GM21825 (cell line): ENCODE measurements around the gene ZNF195.
"Not testable (repeated sequence)": the region's sequence is repeated elsewhere in the genome, so short reads cannot be mapped to it uniquely, and the experiment has no call there.

Source experiments
- ATAC-seq: cut with Tn5 transposase; IDR thresholded peaks from one replicate; pipeline ENCODE4 v1.9.1; 2021; ENCODE audit warnings: mild to moderate bottlenecking, moderate library complexity; ENCODE audit not compliant: unreplicated experiment

Gene ZNF195

DNA sequence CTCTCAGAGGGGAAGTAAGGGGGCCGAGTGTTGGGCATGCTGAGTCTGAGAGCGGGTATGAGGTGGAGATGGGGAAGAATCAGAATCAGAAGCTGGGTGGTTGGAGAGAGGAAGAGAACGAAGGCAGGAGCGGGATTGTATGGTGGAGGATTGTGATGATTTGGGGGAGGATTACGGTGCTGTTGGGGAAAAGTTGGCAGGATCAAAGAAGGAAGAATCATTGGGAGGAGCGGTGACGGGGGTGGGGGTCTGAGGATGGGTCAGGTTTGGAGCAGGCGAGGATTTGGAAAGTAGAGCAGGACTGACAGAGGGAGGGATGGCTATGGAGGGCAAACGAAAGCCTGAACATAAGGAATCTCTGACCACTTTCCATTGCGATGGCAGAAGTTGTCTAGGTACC, 22.1 kb downstream of the ZNF195 start:
- ATAC-seq = no peak

DNA sequence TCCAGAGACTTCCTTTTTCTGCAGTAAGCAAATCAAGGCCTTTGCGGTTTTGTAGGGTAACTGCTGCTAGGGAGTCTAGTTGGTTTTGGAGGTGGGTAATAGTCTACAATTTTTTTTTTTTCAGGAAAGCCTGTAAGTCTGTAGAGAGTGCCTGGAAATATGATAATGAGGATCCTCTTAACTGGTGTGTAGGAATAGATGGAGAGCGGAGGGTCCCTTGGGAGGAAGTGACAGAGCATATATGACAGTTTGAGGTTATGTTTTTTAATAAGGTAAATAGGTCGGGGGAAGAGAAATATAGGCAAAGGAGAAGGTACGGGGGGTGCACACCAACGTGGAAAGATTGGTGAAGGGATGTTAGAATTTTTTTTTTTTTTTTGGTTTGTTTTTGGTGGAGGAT, 25.9 kb downstream of the ZNF195 start:
- ATAC-seq = no peak

DNA sequence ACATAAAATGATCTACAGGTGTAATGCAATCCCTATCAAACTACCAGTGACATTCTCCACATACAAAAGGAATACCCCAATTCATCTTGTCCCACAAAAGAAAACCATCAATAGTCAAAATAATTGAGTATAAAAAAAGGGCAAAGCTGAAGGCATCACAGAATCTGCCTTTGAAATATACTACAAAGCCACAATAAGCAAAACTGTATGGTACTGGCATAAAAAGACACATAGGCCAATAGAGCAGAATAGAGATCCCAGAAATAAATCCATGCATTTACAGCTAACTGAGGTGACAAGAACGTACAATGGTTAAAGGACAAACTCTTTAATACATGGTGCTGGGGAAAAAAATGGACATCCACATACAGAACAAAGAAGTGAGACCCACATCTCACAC, 31.8 kb downstream of the ZNF195 start:
- no peak for ATAC-seq

DNA sequence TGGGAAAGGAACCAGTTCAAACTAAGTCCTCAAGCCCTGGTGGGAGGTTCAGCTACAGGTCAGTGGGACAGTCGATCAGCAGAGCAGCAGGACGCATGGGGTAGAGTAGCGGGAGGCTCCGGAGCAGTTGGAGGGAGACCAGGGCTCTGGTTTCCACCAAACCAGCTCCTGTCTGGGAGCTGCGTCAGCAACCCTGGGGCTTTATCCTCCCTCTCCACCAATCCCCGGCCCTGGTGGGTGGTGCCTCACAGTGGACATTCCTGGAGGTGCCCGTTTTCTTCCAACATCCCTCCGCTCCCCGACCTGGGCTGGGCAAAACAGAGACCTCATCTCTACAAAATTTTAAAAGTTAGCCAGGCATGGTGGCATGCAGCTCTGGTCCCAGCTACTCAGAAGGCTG, 32.4 kb downstream of the ZNF195 start:
- ATAC-seq = no peak

DNA sequence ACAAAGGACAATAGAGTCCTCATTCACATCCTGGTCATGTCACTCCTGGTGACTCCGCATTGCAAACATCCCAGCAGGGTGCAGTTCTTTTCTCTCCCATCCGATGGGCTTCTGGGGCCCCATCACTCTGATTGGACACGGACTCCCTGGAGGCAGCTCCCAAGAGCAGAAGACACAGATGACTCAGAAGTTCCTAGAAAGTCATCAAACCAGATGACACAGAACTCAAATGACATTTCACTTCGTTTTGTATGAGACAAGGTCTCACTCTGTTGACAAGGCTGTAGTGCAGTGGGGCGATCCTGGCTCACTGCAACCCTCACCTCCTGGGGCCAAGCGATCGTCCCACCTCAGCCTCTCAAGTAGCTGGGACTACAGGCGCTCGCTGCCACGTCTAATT, 33.2 kb downstream of the ZNF195 start:
- ATAC-seq = no peak

DNA sequence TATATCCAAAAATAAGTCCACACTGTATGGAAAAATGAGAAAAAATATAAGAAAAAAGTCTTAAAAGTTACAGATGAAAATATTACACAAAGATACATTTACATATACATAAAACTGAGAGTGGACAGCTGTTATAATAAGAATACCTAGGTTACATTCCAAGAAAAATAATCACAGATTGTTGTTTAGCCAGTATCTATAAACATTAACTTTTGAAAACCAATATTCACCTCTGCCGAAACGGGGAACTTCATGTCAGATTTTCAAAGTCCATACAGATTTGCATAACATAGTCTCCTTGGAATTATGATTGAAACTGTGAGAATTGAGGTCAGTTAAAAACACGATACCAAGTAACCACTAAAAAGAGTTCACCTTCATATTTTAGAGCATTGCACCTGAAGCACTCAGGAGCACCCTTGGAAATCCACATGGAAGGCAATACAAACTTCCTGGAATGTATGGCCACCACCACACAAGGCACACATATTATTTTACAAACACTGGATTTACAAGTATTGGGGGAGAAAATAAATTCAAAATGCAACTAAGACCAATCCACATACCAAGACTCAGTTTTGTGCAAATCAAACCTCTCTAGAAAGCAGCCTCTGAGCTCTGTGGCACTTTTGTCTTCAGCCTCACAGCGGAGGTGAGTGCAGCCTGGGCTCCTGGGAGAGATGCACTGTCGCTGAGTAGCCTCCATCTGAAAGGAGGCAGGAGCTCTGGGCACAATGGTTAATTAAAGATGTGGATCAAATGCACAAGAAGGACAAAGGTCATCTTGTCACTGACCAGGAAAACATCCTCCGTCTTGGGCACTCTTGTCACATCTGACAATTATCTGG, 34.4 kb downstream of the ZNF195 start:
- no peak for ATAC-seq

DNA sequence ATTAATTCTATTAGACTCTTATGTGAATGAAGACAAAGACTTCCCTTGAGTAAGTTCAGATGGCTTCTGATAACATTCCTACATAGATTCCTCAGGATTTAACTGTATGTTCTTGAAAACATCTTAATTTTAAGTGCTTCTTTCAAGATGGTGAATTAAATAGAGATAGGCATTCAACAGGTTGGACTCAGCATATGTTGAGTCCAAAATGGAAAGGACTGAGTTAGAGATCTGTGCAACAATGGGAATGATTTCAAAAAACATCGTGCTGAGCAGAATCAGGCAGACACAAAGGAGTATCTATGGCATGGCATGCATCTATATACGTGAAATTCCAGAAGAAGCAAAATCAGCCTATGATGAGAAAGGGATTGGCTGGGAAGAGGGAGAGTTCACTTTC, 36.2 kb downstream of the ZNF195 start:
- no peak for ATAC-seq

DNA sequence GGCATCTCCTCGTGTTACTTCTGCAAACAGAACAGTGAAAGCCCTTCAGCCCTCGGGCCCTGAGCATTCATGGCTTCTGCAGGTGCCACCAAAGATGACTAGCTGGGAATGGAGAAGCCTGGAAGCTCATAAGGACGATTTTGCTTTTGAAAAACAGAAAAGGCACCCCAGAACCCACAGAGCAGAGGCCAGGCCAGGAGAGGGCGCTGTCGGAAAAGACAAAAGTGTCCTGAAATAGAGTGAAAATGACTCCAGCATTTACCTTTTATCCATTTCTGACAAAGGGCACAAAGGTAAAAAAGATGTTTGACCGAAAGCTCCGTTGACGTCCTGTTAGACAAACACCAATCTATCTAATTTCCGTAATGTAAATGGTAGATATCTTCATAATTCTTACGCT, 37.6 kb downstream of the ZNF195 start:
- no peak for ATAC-seq

DNA sequence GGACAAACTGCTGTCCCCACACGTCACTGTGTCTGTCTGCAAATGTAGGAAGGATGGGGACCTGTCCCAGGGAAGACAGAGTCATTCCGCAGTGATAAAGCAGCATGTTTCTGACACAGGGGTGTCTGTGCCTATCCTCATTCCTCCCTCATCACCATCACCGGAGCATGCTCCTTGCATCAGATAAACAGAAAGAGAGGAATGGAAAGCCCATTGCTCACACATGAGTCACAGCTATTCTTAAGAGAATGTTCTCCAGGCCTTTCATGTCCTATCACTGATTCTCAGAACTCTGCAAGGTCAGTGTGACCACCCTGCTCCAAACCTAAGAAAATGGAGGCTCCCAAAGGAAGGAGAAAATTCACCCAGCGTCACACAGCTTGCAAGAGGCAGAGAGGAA, 38.9 kb downstream of the ZNF195 start:
- no peak for ATAC-seq

DNA sequence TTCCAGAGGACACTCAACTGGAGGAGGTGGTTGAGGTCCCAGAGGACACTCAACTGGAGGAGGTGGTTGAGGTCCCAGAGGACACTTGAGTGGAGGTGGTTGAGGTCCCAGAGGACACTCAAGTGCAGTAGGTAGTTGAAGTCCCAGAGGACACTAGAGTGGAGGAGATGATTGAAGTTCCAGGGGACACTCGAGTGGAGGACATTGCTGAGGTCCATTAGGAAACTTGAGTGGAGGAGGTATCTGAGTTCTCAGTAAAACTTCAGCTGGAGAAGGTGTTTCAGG, 39.7 kb downstream of the ZNF195 start:
- no peak for ATAC-seq

DNA sequence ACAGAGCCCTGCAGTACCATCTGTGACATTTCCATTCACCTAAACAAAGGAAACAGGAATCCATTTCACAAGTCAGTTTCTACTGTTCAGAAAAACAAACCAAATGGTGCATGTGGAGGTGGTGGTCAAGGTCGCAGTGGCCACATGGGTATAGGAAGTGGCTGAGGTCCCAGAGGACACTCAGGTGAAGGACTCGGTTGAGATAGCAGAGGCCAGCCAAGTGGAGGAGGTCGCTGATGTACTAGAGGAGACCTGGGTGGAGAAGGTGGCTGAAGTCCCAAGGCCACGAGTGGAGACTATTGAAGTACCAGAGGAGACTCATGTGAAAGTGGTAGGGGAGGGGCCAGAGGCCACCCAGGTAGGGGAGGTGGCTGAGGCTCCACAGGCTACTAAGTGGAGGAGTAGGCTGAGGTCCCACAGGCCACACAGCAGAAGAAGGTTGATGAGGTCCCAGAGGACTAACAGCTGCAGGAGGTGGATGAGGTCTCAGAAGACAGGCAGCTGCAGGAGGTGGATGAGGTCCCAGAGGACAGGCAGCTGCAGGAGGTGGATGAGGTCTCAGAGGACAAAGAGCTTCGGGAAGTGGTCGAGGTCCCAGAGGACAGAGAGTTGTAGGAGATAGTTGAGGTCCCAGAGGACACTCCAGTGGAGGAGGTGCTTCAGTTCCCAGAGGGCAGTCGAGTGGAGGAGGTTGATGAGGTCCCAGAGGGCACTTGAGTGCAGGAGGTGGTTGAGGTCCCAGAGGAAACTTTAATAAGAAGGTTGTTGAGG, 40.2 kb downstream of the ZNF195 start:
- no peak for ATAC-seq

DNA sequence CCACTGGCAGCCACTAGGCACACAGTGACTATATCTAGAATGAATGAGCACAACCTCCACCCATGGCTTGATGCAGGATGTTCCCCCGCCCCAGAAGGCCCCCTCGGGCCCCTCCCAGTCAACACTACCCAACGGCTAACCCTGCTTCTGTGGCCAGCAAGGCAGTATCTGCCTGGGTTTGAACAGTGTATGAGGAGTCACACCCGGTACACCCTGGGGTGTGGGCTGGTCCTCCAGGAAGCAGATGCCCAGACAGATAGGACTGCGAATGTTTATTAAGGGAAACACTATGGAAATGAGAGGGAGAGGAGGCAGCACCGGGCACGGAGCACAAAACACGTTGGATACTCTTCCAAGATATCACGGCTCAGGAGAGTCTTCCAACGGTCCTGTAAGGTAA, 42.5 kb downstream of the ZNF195 start:
- ATAC-seq = not testable (repeated sequence)

DNA sequence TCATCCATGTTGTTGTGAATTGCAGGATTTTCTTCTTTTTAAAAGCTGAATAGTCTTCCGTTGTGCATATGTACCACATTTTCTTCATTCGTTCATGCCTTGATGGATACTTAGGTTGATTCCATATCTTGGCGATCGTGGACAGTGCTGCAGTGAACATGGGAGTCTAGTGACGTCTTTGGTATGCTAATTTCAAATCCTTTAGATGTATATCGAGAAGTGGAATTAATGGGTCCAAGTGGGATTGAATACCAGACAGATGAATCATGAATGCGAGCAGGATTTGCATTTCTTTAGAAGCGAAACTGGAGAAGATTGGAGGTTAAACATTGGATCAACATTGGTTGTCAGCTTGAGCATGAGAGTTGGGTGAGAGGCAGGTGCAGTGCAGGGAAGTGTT, 45.8 kb downstream of the ZNF195 start:
- ATAC-seq = not testable (repeated sequence)

DNA sequence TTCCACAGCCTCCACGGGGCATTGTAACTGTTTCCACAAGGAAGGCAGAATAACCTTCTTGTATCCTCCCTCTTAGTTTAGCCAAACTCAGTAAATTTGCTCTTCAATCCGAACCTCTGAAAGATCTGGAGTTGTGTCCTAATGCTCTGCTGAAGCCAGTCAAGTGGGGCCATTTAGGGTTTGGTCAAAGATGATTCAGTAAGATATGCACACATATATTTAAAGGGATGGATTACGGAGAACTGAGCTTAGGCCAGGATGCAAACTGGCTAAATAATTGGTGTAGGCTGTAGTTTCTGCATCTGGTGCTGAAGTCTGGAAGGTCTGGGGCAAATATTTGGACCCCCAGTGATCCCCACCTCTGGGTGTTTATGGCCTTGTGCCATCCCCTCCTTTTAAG, 47.9 kb downstream of the ZNF195 start:
- not testable (repeated sequence) for ATAC-seq

DNA sequence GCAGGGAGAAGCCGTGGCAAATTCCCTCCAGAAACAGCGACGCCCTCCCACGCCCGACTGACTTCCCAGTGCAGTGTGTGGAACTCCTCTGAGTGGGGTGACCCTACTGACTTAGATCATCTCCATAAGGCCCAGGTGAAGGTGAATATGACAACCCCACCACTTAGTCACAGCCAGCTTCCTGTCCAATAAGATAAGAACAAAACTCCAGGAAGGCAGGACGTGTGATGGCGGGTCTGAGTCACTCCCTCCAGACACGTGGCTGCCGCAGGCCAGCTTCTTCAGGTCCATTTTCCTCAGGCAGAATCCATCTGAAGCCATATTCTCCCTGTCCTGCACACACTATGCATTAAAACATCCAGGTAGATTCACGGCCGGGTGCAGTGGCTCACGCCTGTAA, 48.9 kb downstream of the ZNF195 start:
- not testable (repeated sequence) for ATAC-seq

DNA sequence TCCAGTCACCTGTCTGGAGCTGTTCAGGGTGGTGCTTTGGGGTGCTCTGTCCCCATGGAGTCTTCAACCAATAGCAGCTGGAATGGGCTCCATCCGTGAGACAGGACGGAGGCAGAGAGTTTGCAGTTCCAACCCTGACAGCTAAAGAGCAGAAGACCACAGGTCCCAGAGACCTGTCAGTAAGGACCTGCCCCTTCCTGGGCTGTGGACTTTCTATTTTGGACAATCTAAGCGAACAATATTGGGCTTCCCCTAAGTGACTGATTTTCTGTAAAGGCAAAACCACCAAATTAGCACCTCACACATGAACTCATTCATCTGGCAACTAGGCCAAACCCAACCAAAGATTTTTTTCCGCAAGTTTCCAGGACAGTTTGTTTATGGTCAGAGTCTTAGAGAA, 50.4 kb downstream of the ZNF195 start:
- not testable (repeated sequence) for ATAC-seq

DNA sequence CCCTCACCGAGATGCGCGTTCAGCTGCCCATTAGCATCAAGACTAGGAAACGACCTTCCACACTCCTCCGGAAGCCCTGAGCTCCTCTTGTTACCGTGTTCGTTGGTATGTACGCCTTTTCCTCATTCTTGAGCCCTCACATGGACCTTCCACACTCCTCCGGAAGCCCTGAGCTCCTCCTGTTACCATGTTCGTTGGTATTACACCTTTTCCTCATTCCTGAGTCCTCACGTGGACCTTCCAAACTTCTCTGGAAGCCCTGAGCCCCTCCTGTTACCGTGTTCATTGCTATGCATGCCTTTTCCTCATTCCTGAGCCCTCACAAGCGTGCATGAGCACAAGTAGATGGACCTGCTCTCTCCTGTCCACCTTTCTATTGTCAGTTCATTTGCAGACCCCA, 52.5 kb downstream of the ZNF195 start:
- not testable (repeated sequence) for ATAC-seq

DNA sequence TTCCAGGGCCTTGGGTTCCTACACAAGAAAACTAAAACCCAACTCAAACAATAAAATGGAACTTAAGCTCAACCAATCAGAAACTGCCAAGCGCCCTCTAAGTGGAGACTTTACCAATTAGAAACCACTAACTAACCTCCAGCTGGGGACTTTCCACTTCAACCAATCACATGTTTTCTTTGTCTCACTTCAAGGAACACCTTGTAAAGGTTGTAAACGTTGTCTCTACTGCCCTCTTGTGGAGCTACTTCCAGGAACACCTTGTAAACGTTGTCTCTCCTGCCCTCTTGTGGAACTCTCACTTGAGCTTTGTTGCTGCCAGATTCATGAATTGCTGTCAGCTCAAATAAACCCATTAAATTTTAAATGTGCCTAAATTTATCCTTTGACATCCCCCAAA, 54.2 kb downstream of the ZNF195 start:
- ATAC-seq = not testable (repeated sequence)
